PC-9 (cell line): ENCODE results near the gene MAGI2. TPM values are rescaled to one million over a fixed set of nuclear protein-coding genes. Genes with fewer than 3 reads are reported as not detected.

Source experiments
- BruUV-seq: library from RNA; stranded (reverse); fragments of 400-500 nt; replicated peaks from 2 replicates; lab custom pipeline; 2021; lab: Mats Ljungman, UMichigan
- CTCF ChIA-PET: fragments of 300-600 bp; sonication (Branson Sonifier 250); formaldehyde crosslinking; loops from one replicate; lab custom pipeline; 2022; ENCODE audit warnings: antibody characterized with exemption; lab: Charles Lee
- POLR2A ChIA-PET: fragments of 300-600 bp; sonication (Branson Sonifier 250); formaldehyde crosslinking; loops from one replicate; lab custom pipeline; 2022; ENCODE audit warnings: antibody characterized with exemption; ENCODE audit not compliant: unreplicated experiment; lab: Charles Lee
- DNase-seq, 2 experiments: peaks; one replicate each; pipeline versions ENCODE4 v3.0.0 to v3.0.0-alpha.2; 2015 to 2022; ENCODE audit warnings: mixed read lengths in 1 of 2
- H2AFZ ChIP-seq: fragments of 200-600 bp; sonication (generic); 2 replicates; pipeline ENCODE4 v1.8.1; 2017; ENCODE audit warnings: antibody characterized with exemption
- H3F3A ChIP-seq: fragments of 200-600 bp; sonication (generic); 2 replicates; pipeline ENCODE4 v1.8.1; 2017; ENCODE audit warnings: antibody characterized with exemption, mild to moderate bottlenecking, low read depth; ENCODE audit not compliant: insufficient read depth
- H3K27ac ChIP-seq: fragments of 200-600 bp; sonication (generic); 2 replicates; pipeline ENCODE4 v1.6.1; 2016; ENCODE audit warnings: mixed run types
- H3K27me3 ChIP-seq: fragments of 200-600 bp; sonication (generic); 2 replicates; pipeline ENCODE4 v1.6.1; 2016; ENCODE audit warnings: low read depth, mixed run types; ENCODE audit not compliant: insufficient read depth
- H3K36me3 ChIP-seq: fragments of 200-600 bp; sonication (generic); 2 replicates; pipeline ENCODE4 v1.6.1; 2016; ENCODE audit warnings: low read depth, mixed run types
- H3K4me1 ChIP-seq: fragments of 200-600 bp; sonication (generic); replicated peaks from 2 replicates; pipeline ENCODE4 v1.6.1; 2016; ENCODE audit warnings: mixed run types; ENCODE audit not compliant: insufficient read depth
- H3K4me2 ChIP-seq: fragments of 200-600 bp; sonication (generic); 2 replicates; pipeline ENCODE4 v1.6.1; 2017; ENCODE audit warnings: mixed run types
- H3K4me3 ChIP-seq: fragments of 200-600 bp; sonication (generic); 2 replicates; pipeline ENCODE4 v1.6.1; 2016; ENCODE audit warnings: mixed run types
- H3K79me2 ChIP-seq: fragments of 200-600 bp; sonication (generic); 2 replicates; pipeline ENCODE4 v1.6.1; 2017; ENCODE audit warnings: low read depth, mixed run types
- H3K9me2 ChIP-seq: fragments of 200-600 bp; sonication (generic); 2 replicates; pipeline ENCODE4 v1.8.1; 2017; ENCODE audit warnings: mild to moderate bottlenecking; ENCODE audit not compliant: insufficient read depth
- H3K9me3 ChIP-seq: fragments of 200-600 bp; sonication (generic); 2 replicates; pipeline ENCODE4 v1.8.1; 2016; ENCODE audit warnings: low read depth; ENCODE audit not compliant: insufficient read depth
- H4K20me1 ChIP-seq: fragments of 200-600 bp; sonication (generic); 2 replicates; pipeline ENCODE4 v1.8.1; 2017; ENCODE audit not compliant: insufficient read depth
- CTCF ChIP-seq: fragments of 200-600 bp; sonication (generic); conservative IDR thresholded peaks from 2 replicates; pipeline ENCODE4 v1.6.1; 2017; ENCODE audit warnings: mixed run types, antibody characterized with exemption, mild to moderate bottlenecking, moderate library complexity
- EZH2 ChIP-seq: fragments of 200-600 bp; sonication (generic); IDR thresholded peaks from 2 replicates; pipeline ENCODE4 v1.8.0; 2017; ENCODE audit warnings: antibody characterized with exemption, low read depth
- intact Hi-C: fragments of 100-400 bp; cut with micrococcal nuclease; formaldehyde crosslinking; loops from one replicate; pipeline ENCODE4 v1.10.0; 2022; ENCODE audit not compliant: unreplicated experiment
- total RNA-seq: library from RNA; stranded (reverse); gene quantifications from 2 replicates; pipeline ENCODE4 v1.2.3, GENCODE V29; 2021

The MAGI2 gene
- total RNA-seq, 1 experiment from 2014 or later = 0.92 TPM

- no peak overlapping the region for H3K27ac ChIP-seq
- no peak overlapping the region for H2AFZ ChIP-seq
- no TSS peak for BruUV-seq
- intact Hi-C loops = no loop called here
- H3K9me2 ChIP-seq = no peaks in the 10 kb centered on the region
- no peaks in the 10 kb centered on the region for H3K79me2 ChIP-seq
- H3F3A ChIP-seq = no peaks in the 10 kb centered on the region
- no peak overlapping the region for H3K4me2 ChIP-seq
- ChIA-PET CTCF (no interaction called here), POLR2A (no interaction called here)
- no peaks in the 10 kb centered on the region for H3K4me1 ChIP-seq
- H4K20me1 ChIP-seq = no peaks in the 10 kb centered on the region
- no peak overlapping the region for H3K4me3 ChIP-seq
- H3K36me3 ChIP-seq = no peaks in the 10 kb centered on the region
- no peaks in the 10 kb centered on the region for H3K27me3 ChIP-seq
- H3K9me3 ChIP-seq = no peaks in the 10 kb centered on the region
- TF ChIP-seq EZH2 (no peak), CTCF (no peak)
- DNase-seq = no peak
Observed at GRCh38 chr7:78649236-78649635, 804.2 kb downstream of the MAGI2 start.

- TF ChIP-seq CTCF = no peak
- no peak for TF ChIP-seq EZH2
- Histone ChIP-seq H3F3A (no peaks in the 10 kb centered on the region), H3K4me3 (no peak overlapping the region), H3K4me1 (no peaks in the 10 kb centered on the region), H3K79me2 (no peaks in the 10 kb centered on the region), H3K27ac (no peak overlapping the region), H3K9me3 (no peaks in the 10 kb centered on the region), H2AFZ (no peak overlapping the region), H3K36me3 (no peaks in the 10 kb centered on the region), H3K9me2 (no peaks in the 10 kb centered on the region), H4K20me1 (no peaks in the 10 kb centered on the region), H3K27me3 (no peaks in the 10 kb centered on the region), H3K4me2 (no peak overlapping the region)
- BruUV-seq = no TSS peak
- DNase-seq = no peak
- ChIA-PET CTCF (no interaction called here), POLR2A (no interaction called here)
- intact Hi-C loops = no loop called here
Observed at GRCh38 chr7:78642751-78643150, 810.7 kb downstream of the MAGI2 start.

- Histone ChIP-seq H3K36me3 (no peaks in the 10 kb centered on the region), H3K9me2 (no peaks in the 10 kb centered on the region), H3K27ac (no peak overlapping the region), H3K9me3 (no peaks in the 10 kb centered on the region), H3K27me3 (no peaks in the 10 kb centered on the region), H3K4me1 (no peaks in the 10 kb centered on the region), H3F3A (no peaks in the 10 kb centered on the region), H2AFZ (no peak overlapping the region), H4K20me1 (no peaks in the 10 kb centered on the region), H3K79me2 (no peaks in the 10 kb centered on the region), H3K4me2 (no peak overlapping the region), H3K4me3 (no peak overlapping the region)
- no TSS peak for BruUV-seq
- intact Hi-C loops = no loop called here
- no peak for TF ChIP-seq EZH2
- TF ChIP-seq CTCF = no peak
- ChIA-PET CTCF (no interaction called here), POLR2A (no interaction called here)
- DNase-seq = no peak
Observed at GRCh38 chr7:78638364-78638763, 815.1 kb downstream of the MAGI2 start.
